Measurements from ENCODE around the gene ANP32D.
"Not testable (repeated sequence)": the region's sequence is repeated elsewhere in the genome, so short reads cannot be mapped to it uniquely, and the experiment has no call there.

The ANP32D gene

GRCh38 chr12:48459259-48459658 is 13.1 kb upstream of the ANP32D start:
- H3K4me1 ChIP-seq (ENCODE audit: insufficient read depth, low read length) = no peaks in the 10 kb centered on the region
- no peaks in the 10 kb centered on the region for H3K36me3 ChIP-seq (ENCODE audit: insufficient read depth, low read length)
- no peak overlapping the region for H3K4me3 ChIP-seq (ENCODE audit: low read length)
- H3K27me3 ChIP-seq (ENCODE audit: insufficient read depth, low read length) = peaks cover 3% of the 10 kb centered on the region
- no peak overlapping the region for H2AFZ ChIP-seq (ENCODE audit: low read depth, low read length)
- no peaks in the 10 kb centered on the region for H3K9me3 ChIP-seq (ENCODE audit: low read length)

GRCh38 chr12:48469027-48469426 is 3.3 kb upstream of the ANP32D start:
- H3K36me3 ChIP-seq (ENCODE audit: insufficient read depth, low read length); H3K9me3 ChIP-seq (ENCODE audit: low read length); H3K4me3 ChIP-seq (ENCODE audit: low read length); H2AFZ ChIP-seq (ENCODE audit: low read depth, low read length); H3K4me1 ChIP-seq (ENCODE audit: insufficient read depth, low read length); H3K27me3 ChIP-seq (ENCODE audit: insufficient read depth, low read length): not testable (repeated sequence)

GRCh38 chr12:48473061-48473460 is 702 bp downstream of the ANP32D start:
- H3K36me3 ChIP-seq (ENCODE audit: insufficient read depth, low read length) = no peaks in the 10 kb centered on the region
- no peak overlapping the region for H3K4me3 ChIP-seq (ENCODE audit: low read length)
- H3K27me3 ChIP-seq (ENCODE audit: insufficient read depth, low read length) = no peaks in the 10 kb centered on the region
- peaks cover 8% of the 10 kb centered on the region for H3K9me3 ChIP-seq (ENCODE audit: low read length)
- H2AFZ ChIP-seq (ENCODE audit: low read depth, low read length) = no peak overlapping the region
- H3K4me1 ChIP-seq (ENCODE audit: insufficient read depth, low read length) = peaks cover 2% of the 10 kb centered on the region

- H3K36me3 ChIP-seq (ENCODE audit: insufficient read depth, low read length); H2AFZ ChIP-seq (ENCODE audit: low read depth, low read length); H3K4me3 ChIP-seq (ENCODE audit: low read length); H3K9me3 ChIP-seq (ENCODE audit: low read length); H3K27me3 ChIP-seq (ENCODE audit: insufficient read depth, low read length); H3K4me1 ChIP-seq (ENCODE audit: insufficient read depth, low read length): not testable (repeated sequence)
These were observed 2.1 kb downstream of the ANP32D start for GRCh38 chr12:48474497-48474896.

DNA sequence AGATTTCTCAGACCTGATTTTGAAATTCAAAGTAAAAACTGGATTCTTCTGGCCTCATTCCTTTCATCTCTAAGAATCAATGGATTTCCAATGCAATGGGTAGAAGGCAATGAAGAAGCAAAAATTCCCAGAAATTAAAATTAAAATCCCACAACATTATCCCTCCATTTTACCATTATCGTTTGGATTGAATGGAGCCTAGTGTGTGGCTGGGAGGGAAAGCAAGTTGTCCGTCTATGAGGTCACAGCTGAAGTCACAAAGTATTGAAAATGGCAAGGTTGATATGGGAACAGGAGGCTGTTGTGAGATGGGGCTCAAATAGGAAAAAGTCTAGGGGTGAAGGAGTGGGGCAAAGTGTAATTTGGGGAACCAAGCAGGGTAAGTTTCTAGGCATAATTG is 9.8 kb downstream of the ANP32D start, which contains the start of gene C12orf54:
C12orf54 (plus strand) TSS at position 301 of the 400 bp plus-strand sequence. CDS start 799 bp downstream, outside the sequence.
- Histone ChIP-seq H3K27me3 (ENCODE audit: insufficient read depth, low read length) (peaks cover 15% of the 10 kb centered on the region), H3K4me1 (ENCODE audit: insufficient read depth, low read length) (no peaks in the 10 kb centered on the region), H3K9me3 (ENCODE audit: low read length) (no peaks in the 10 kb centered on the region), H3K36me3 (ENCODE audit: insufficient read depth, low read length) (no peaks in the 10 kb centered on the region), H3K4me3 (ENCODE audit: low read length) (no peak within 1 kb of the TSS), H2AFZ (ENCODE audit: low read depth, low read length) (no peak within 1 kb of the TSS)

- peaks cover 15% of the 10 kb centered on the region for H3K27me3 ChIP-seq (ENCODE audit: insufficient read depth, low read length)
- no peak overlapping the region for H3K4me3 ChIP-seq (ENCODE audit: low read length)
- H3K9me3 ChIP-seq (ENCODE audit: low read length) = no peaks in the 10 kb centered on the region
These were observed 10.6 kb downstream of the ANP32D start for GRCh38 chr12:48482930-48483329.

DNA sequence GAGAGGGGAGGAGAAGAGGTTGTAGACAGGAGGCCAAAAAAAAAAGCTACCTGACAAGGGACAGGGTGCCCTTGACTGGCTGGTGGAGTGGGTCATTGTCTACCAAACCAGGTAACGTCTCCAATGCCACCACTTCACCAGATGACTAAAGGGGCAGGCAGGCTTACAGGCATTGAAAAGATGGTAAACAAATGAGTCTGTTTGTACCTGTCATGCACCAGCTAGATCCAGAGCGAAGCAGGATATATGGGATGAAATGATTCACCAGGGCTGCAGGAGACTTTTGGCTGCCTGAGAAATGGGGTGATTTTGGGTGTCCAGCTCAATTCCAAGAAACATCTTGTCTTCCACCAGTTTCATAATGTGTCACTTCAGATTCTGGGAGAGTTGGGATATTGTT is 13.9 kb downstream of the ANP32D start:
- H3K36me3 ChIP-seq (ENCODE audit: insufficient read depth, low read length) = no peaks in the 10 kb centered on the region
- no peak overlapping the region for H3K4me3 ChIP-seq (ENCODE audit: low read length)

More at GRCh38 chr12:48482930-48483329, 10.6 kb downstream of the ANP32D start:
- no peak overlapping the region for H2AFZ ChIP-seq (ENCODE audit: low read depth, low read length)
- H3K4me1 ChIP-seq (ENCODE audit: insufficient read depth, low read length) = no peaks in the 10 kb centered on the region
- no peaks in the 10 kb centered on the region for H3K36me3 ChIP-seq (ENCODE audit: insufficient read depth, low read length)

DNA sequence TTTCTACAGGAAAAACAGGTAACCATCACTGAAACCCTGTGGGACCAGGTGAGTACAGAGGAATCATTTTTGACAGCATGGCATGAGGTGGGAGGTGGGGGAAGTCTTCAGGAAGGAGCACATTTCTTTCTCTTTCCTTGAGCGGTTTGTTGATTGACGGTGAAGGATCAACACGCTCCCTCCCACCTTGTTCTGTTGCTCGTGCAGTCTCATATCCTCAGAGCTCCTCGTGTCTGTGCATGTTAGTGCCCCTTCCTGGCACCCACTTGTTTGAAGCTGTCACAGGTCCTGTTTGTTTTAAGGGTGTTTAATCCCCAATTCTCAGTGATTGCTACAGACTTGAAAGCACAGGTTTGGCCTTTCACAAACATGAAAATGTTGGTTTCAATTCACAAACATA is 14.3 kb downstream of the ANP32D start:
- H3K4me3 ChIP-seq (ENCODE audit: low read length) = no peak overlapping the region
- no peaks in the 10 kb centered on the region for H3K36me3 ChIP-seq (ENCODE audit: insufficient read depth, low read length)
- H2AFZ ChIP-seq (ENCODE audit: low read depth, low read length) = no peak overlapping the region
- H3K9me3 ChIP-seq (ENCODE audit: low read length) = no peaks in the 10 kb centered on the region
- H3K27me3 ChIP-seq (ENCODE audit: insufficient read depth, low read length) = peaks cover 22% of the 10 kb centered on the region
- no peaks in the 10 kb centered on the region for H3K4me1 ChIP-seq (ENCODE audit: insufficient read depth, low read length)

More for the DNA sequence above, 13.9 kb downstream of the ANP32D start:
- H2AFZ ChIP-seq (ENCODE audit: low read depth, low read length) = no peak overlapping the region
- no peaks in the 10 kb centered on the region for H3K4me1 ChIP-seq (ENCODE audit: insufficient read depth, low read length)
- H3K9me3 ChIP-seq (ENCODE audit: low read length) = no peaks in the 10 kb centered on the region
- peaks cover 24% of the 10 kb centered on the region for H3K27me3 ChIP-seq (ENCODE audit: insufficient read depth, low read length)

- H2AFZ ChIP-seq (ENCODE audit: low read depth, low read length) = no peak overlapping the region
- no peaks in the 10 kb centered on the region for H3K36me3 ChIP-seq (ENCODE audit: insufficient read depth, low read length)
- no peak overlapping the region for H3K4me3 ChIP-seq (ENCODE audit: low read length)
- no peaks in the 10 kb centered on the region for H3K9me3 ChIP-seq (ENCODE audit: low read length)
- H3K27me3 ChIP-seq (ENCODE audit: insufficient read depth, low read length) = peaks cover 19% of the 10 kb centered on the region
- no peaks in the 10 kb centered on the region for H3K4me1 ChIP-seq (ENCODE audit: insufficient read depth, low read length)
These were observed 16.7 kb downstream of the ANP32D start for GRCh38 chr12:48489012-48489411.

GRCh38 chr12:48489456-48489855 is 17.1 kb downstream of the ANP32D start:
- not testable (repeated sequence) for H3K4me1 ChIP-seq (ENCODE audit: insufficient read depth, low read length); H3K4me3 ChIP-seq (ENCODE audit: low read length); H2AFZ ChIP-seq (ENCODE audit: low read depth, low read length); H3K36me3 ChIP-seq (ENCODE audit: insufficient read depth, low read length); H3K9me3 ChIP-seq (ENCODE audit: low read length)
- peaks cover 20% of the 10 kb centered on the region for H3K27me3 ChIP-seq (ENCODE audit: insufficient read depth, low read length)

GRCh38 chr12:48500281-48500680 is 27.9 kb downstream of the ANP32D start:
- not testable (repeated sequence) for H2AFZ ChIP-seq (ENCODE audit: low read depth, low read length); H3K4me3 ChIP-seq (ENCODE audit: low read length); H3K4me1 ChIP-seq (ENCODE audit: insufficient read depth, low read length); H3K9me3 ChIP-seq (ENCODE audit: low read length); H3K36me3 ChIP-seq (ENCODE audit: insufficient read depth, low read length); H3K27me3 ChIP-seq (ENCODE audit: insufficient read depth, low read length)

- H3K4me3 ChIP-seq (ENCODE audit: low read length); H3K9me3 ChIP-seq (ENCODE audit: low read length); H3K27me3 ChIP-seq (ENCODE audit: insufficient read depth, low read length); H3K36me3 ChIP-seq (ENCODE audit: insufficient read depth, low read length); H3K4me1 ChIP-seq (ENCODE audit: insufficient read depth, low read length); H2AFZ ChIP-seq (ENCODE audit: low read depth, low read length): not testable (repeated sequence)
These were observed 34.5 kb downstream of the ANP32D start for GRCh38 chr12:48506836-48507235.

DNA sequence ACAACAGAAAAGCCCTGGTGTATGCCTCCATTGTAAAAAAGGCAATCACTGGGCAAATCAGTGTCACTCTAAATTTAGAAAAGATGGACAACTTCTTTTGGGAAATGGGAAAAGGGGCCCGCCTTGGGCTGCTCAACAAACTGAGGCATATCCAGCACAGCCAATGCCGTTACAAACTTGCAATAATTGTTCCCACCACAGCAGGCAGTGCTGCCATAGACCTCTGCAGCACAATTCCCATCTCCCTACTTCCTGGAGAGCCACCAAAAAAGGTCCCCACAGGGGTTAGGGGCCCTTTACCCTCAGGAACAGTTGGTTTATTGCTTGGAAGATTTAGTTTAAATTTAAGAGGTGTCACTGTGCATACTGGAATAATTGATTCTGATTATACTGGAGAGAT is 36.6 kb downstream of the ANP32D start:
- Histone ChIP-seq H3K4me1 (ENCODE audit: insufficient read depth, low read length) (no peaks in the 10 kb centered on the region), H3K27me3 (ENCODE audit: insufficient read depth, low read length) (peaks cover 9% of the 10 kb centered on the region), H3K4me3 (ENCODE audit: low read length) (no peak overlapping the region), H3K36me3 (ENCODE audit: insufficient read depth, low read length) (no peaks in the 10 kb centered on the region), H2AFZ (ENCODE audit: low read depth, low read length) (no peak overlapping the region), H3K9me3 (ENCODE audit: low read length) (no peaks in the 10 kb centered on the region)

GRCh38 chr12:48510111-48510510 is 37.8 kb downstream of the ANP32D start:
- no peaks in the 10 kb centered on the region for H3K36me3 ChIP-seq (ENCODE audit: insufficient read depth, low read length)
- no peak overlapping the region for H2AFZ ChIP-seq (ENCODE audit: low read depth, low read length)
- H3K4me1 ChIP-seq (ENCODE audit: insufficient read depth, low read length) = no peaks in the 10 kb centered on the region
- H3K4me3 ChIP-seq (ENCODE audit: low read length) = no peak overlapping the region
- H3K9me3 ChIP-seq (ENCODE audit: low read length) = no peaks in the 10 kb centered on the region
- peaks cover 9% of the 10 kb centered on the region for H3K27me3 ChIP-seq (ENCODE audit: insufficient read depth, low read length)

Data from neuron (in vitro differentiated cells).